OCI-LY3 (cell line): Measurements from ENCODE around the gene NGEF.

ENCODE experiments used
- H2AFZ ChIP-seq: fragments of 200-600, 300-600 bp; shearing (Covaris generic); 2 replicates; pipeline ENCODE4 v1.6.0; 2014; ENCODE audit warnings: antibody characterized with exemption, low read depth, low read length
- H3K27ac ChIP-seq: fragments of 200-600, 300-600 bp; sonication (generic); 2 replicates; pipeline ENCODE4 v1.5.1; 2014; ENCODE audit warnings: mild to moderate bottlenecking, low read length, moderate library complexity, mixed read lengths
- H3K27me3 ChIP-seq: fragments of 200-600, 300-600 bp; sonication (generic); 2 replicates; pipeline ENCODE4 v1.6.1; 2014; ENCODE audit warnings: low read depth, low read length, mixed read lengths
- H3K36me3 ChIP-seq: fragments of 200-600, 300-600 bp; sonication (generic); replicated peaks from 2 replicates; pipeline ENCODE3; 2014; ENCODE audit warnings: low read depth, low read length, mixed read lengths
- H3K4me1 ChIP-seq: fragments of 300-600, 200-600 bp; sonication (generic); 2 replicates; pipeline ENCODE4 v1.6.1; 2014; ENCODE audit warnings: low read length, mixed read lengths
- H3K4me2 ChIP-seq: fragments of 200-600, 300-600 bp; sonication (generic); 2 replicates; pipeline ENCODE4 v1.6.1; 2014; ENCODE audit warnings: low read length, mixed read lengths
- H3K4me3 ChIP-seq: fragments of 300-600, 200-600 bp; sonication (generic); 2 replicates; pipeline ENCODE4 v1.5.1; 2014; ENCODE audit warnings: antibody characterized with exemption, mild to moderate bottlenecking, low read length, moderate library complexity
- H3K79me2 ChIP-seq: fragments of 300-600, 200-600 bp; shearing (Covaris generic); 2 replicates; pipeline ENCODE4 v1.6.1; 2014; ENCODE audit warnings: mild to moderate bottlenecking, low read length, mixed read lengths
- H3K9ac ChIP-seq: fragments of 300-600, 200-600 bp; shearing (Covaris generic); 2 replicates; pipeline ENCODE4 v1.6.0; 2014; ENCODE audit warnings: mild to moderate bottlenecking, low read length, moderate library complexity
- H3K9me3 ChIP-seq: fragments of 200-600, 300-600 bp; shearing (Covaris generic); 2 replicates; pipeline ENCODE4 v1.6.1; 2014; ENCODE audit warnings: low read length, mixed read lengths; ENCODE audit not compliant: insufficient read depth
- H4K20me1 ChIP-seq: fragments of 200-600, 300-600 bp; sonication (generic); 2 replicates; pipeline ENCODE4 v1.6.1; 2016; ENCODE audit warnings: low read length, mixed read lengths; ENCODE audit not compliant: insufficient read depth
- EZH2phosphoT487 ChIP-seq: fragments of 200-600 bp; shearing (Covaris generic); IDR thresholded peaks from 2 replicates; pipeline ENCODE4 v1.6.1; 2018; ENCODE audit warnings: antibody characterized with exemption, mixed run types, low read depth
- TF ChIP-seq, protein P1 (sequence below): fragments of 200-600, 300-600 bp; sonication (generic); IDR thresholded peaks from 2 replicates; pipeline ENCODE4 v1.5.1; 2014; ENCODE audit warnings: antibody characterized with exemption, low read length, low read depth

NGEF gene

DNA sequence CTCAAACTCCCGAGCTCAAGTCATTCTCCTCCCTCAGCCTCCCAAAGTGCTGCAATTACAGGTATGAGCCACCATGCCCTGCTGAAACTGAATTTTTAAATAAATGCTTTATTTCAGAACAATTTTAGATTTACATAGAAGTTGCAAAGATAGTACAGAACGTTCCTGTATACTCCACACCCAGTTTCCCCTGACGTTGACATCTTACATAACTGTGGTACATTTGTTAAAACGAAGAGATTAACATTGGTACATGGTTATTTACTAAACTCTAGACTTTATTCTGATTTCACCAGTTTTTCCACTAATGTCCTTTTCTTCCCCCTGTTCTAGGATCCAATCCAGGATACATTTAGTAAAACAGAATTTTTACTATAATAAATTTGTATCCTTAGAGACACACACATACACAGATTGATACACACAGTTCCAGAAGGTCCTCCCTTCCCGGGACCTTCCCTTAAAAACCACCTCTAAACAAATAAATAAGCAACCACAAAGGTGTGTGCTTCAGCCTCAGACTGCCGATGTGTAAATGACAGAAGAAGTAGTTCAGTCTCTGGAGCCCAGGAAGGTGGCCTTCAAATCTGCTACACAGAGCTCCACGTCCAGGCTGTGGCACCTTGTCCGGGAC is 26.3 kb upstream of the NGEF start:
- no peak overlapping the region for H2AFZ ChIP-seq
- no peak overlapping the region for H3K4me3 ChIP-seq
- no peaks in the 10 kb centered on the region for H3K27me3 ChIP-seq
- no peaks in the 10 kb centered on the region for H3K79me2 ChIP-seq
- no peak for TF ChIP-seq EZH2phosphoT487
- TF ChIP-seq, protein P1, sequence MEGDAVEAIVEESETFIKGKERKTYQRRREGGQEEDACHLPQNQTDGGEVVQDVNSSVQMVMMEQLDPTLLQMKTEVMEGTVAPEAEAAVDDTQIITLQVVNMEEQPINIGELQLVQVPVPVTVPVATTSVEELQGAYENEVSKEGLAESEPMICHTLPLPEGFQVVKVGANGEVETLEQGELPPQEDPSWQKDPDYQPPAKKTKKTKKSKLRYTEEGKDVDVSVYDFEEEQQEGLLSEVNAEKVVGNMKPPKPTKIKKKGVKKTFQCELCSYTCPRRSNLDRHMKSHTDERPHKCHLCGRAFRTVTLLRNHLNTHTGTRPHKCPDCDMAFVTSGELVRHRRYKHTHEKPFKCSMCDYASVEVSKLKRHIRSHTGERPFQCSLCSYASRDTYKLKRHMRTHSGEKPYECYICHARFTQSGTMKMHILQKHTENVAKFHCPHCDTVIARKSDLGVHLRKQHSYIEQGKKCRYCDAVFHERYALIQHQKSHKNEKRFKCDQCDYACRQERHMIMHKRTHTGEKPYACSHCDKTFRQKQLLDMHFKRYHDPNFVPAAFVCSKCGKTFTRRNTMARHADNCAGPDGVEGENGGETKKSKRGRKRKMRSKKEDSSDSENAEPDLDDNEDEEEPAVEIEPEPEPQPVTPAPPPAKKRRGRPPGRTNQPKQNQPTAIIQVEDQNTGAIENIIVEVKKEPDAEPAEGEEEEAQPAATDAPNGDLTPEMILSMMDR, result no peak
- no peak overlapping the region for H3K4me2 ChIP-seq
- H3K4me1 ChIP-seq, result no peaks in the 10 kb centered on the region
- H3K9ac ChIP-seq, result no peak overlapping the region
- no peaks in the 10 kb centered on the region for H3K36me3 ChIP-seq
- H3K9me3 ChIP-seq, result no peaks in the 10 kb centered on the region
- H4K20me1 ChIP-seq, result no peaks in the 10 kb centered on the region
- no peak overlapping the region for H3K27ac ChIP-seq

DNA sequence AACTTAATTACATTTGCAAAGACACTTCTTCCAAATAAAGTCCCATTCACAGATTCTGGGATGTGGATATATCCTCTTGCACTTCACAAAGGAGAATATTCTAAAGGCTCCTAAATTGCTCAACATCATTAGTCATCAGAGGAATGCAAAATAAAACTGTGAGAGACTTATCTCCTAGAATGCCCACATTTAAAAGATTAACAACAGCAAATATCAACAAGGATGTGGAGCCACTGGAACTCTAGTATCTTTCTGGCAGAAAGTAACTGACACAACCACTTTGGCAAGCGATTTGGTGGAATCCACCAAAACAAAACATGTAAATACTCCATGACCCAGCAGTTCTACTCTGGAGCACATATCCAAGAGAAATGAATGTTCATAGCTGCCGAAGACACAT is 24.0 kb upstream of the NGEF start:
- Histone ChIP-seq H4K20me1 (no peaks in the 10 kb centered on the region), H3K79me2 (no peaks in the 10 kb centered on the region), H3K4me3 (no peak overlapping the region), H3K9ac (no peak overlapping the region), H2AFZ (no peak overlapping the region), H3K9me3 (no peaks in the 10 kb centered on the region), H3K4me1 (no peaks in the 10 kb centered on the region), H3K27me3 (no peaks in the 10 kb centered on the region), H3K27ac (no peak overlapping the region), H3K4me2 (no peak overlapping the region), H3K36me3 (no peaks in the 10 kb centered on the region)
- TF ChIP-seq, protein P1, result no peak
- no peak for TF ChIP-seq EZH2phosphoT487

DNA sequence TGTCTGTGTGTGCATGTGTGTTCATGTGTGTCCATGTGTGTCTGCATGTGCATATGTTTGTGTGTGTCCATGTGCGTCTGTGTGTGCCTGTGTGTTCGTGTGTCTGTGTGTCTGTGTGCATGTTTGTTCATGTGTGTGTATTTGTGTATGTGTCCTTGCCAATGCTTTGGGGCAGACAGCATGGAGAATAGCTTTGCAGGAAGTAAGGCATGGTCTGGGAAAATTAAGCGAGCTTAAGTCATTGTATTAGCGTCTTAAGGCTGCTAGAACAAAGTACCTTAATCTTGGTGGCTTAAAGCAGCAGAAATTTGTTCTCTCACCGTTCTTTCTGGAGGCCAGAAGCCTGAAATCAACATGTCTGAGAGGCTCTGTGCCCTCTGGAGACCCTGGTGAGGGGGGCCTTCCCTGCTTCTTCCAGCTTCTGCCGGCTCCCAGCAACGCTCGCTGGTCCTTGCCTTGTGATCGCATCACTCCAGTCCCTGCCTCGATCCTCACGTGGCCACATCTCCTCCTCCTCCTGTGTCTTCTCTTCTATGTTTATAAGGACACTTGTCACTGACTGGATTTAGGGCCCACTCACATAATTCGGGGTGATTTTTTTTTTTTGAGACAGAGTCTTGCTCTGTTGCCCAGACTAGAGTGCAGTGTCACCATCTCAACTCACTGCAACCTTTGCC is 23.2 kb upstream of the NGEF start:
- Histone ChIP-seq H3K79me2 (no peaks in the 10 kb centered on the region), H3K4me1 (no peaks in the 10 kb centered on the region), H3K4me2 (no peak overlapping the region), H2AFZ (no peak overlapping the region), H3K27me3 (no peaks in the 10 kb centered on the region), H3K9ac (no peak overlapping the region), H3K27ac (no peak overlapping the region), H3K4me3 (no peak overlapping the region), H4K20me1 (no peaks in the 10 kb centered on the region), H3K9me3 (no peaks in the 10 kb centered on the region), H3K36me3 (no peaks in the 10 kb centered on the region)
- TF ChIP-seq, protein P1, result no peak
- no peak for TF ChIP-seq EZH2phosphoT487

DNA sequence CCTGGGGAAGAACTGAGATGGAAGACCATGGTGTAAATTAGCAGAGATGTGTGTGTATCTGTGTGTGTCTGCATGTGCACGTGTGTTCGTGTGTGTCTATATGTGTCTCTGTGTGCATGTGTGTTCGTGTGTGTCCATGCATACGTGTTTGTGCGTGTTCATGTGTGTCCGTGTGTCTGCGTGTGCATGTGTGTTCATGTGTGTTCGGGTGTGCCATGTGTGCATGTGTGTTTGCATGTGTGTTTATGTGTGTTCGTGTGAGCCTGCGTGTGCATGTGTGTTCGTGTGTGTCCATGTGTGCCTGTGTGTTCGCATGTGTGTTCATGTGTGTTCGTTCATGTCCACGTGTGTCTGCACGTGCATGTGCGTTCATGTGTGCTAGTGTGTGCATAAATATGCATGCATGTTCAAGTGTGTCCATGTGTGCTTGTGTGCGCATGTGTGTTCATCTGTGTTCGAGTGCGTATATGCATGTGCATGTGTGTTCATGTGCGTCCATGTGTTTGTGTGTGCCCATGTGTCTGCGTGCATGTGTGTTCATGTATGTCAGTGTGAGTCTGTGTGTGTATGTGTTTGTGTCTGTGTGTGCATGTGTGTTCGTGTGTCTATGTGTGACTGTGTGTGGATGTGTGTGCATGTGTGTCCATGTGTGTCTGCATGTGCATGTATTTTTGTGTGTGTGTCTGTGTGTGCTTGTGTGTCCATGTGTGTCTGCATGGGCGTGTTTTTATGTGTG is 22.5 kb upstream of the NGEF start:
- Histone ChIP-seq H3K9me3 (no peaks in the 10 kb centered on the region), H2AFZ (no peak overlapping the region), H3K27ac (no peak overlapping the region), H3K79me2 (no peaks in the 10 kb centered on the region), H3K27me3 (no peaks in the 10 kb centered on the region), H4K20me1 (no peaks in the 10 kb centered on the region), H3K4me3 (no peak overlapping the region), H3K9ac (no peak overlapping the region), H3K36me3 (no peaks in the 10 kb centered on the region), H3K4me1 (no peaks in the 10 kb centered on the region), H3K4me2 (no peak overlapping the region)
- TF ChIP-seq EZH2phosphoT487, result no peak
- TF ChIP-seq, protein P1, result no peak
